Ectodermal cell (in vitro differentiated cells): ENCODE results near the gene APOD.
"Not testable (repeated sequence)": the region's sequence is repeated elsewhere in the genome, so short reads cannot be mapped to it uniquely, and the experiment has no call there.

Experiments used
- H3K27ac ChIP-seq: 2 replicates; pipeline ENCODE4 v1.7.0; 2013; ENCODE audit warnings: mild to moderate bottlenecking, low read depth, low read length; ENCODE audit not compliant: insufficient read depth, poor library complexity, severe bottlenecking
- H3K27me3 ChIP-seq: 2 replicates; pipeline ENCODE4 v1.7.0; 2013; ENCODE audit warnings: mild to moderate bottlenecking, low read length; ENCODE audit not compliant: insufficient read depth, control insufficient read depth, poor library complexity, severe bottlenecking
- H3K36me3 ChIP-seq: one replicate; pipeline ENCODE4 v1.7.0; 2013; ENCODE audit warnings: low read length; ENCODE audit not compliant: control insufficient read depth, insufficient read depth
- H3K4me1 ChIP-seq: one replicate; pipeline ENCODE4 v1.7.0; 2013; ENCODE audit warnings: low read length; ENCODE audit not compliant: control insufficient read depth, insufficient read depth
- H3K4me3 ChIP-seq: 2 replicates; pipeline ENCODE4 v1.7.0; 2013; ENCODE audit warnings: low read depth, low read length, control low read depth; ENCODE audit not compliant: insufficient read depth
- H3K9me3 ChIP-seq: 2 replicates; pipeline ENCODE4 v1.7.0; 2013; ENCODE audit warnings: mild to moderate bottlenecking, low read length, moderate library complexity; ENCODE audit not compliant: control insufficient read depth
- WGBS, 2 experiments: methylation state at CpG; one replicate each; pipeline ENCODE4 v1.1.7; 2013; ENCODE audit warnings: missing lambda C conversion rate in 2 of 2; 5-methylcytosine and 5-hydroxymethylcytosine counted together

The APOD gene

DNA sequence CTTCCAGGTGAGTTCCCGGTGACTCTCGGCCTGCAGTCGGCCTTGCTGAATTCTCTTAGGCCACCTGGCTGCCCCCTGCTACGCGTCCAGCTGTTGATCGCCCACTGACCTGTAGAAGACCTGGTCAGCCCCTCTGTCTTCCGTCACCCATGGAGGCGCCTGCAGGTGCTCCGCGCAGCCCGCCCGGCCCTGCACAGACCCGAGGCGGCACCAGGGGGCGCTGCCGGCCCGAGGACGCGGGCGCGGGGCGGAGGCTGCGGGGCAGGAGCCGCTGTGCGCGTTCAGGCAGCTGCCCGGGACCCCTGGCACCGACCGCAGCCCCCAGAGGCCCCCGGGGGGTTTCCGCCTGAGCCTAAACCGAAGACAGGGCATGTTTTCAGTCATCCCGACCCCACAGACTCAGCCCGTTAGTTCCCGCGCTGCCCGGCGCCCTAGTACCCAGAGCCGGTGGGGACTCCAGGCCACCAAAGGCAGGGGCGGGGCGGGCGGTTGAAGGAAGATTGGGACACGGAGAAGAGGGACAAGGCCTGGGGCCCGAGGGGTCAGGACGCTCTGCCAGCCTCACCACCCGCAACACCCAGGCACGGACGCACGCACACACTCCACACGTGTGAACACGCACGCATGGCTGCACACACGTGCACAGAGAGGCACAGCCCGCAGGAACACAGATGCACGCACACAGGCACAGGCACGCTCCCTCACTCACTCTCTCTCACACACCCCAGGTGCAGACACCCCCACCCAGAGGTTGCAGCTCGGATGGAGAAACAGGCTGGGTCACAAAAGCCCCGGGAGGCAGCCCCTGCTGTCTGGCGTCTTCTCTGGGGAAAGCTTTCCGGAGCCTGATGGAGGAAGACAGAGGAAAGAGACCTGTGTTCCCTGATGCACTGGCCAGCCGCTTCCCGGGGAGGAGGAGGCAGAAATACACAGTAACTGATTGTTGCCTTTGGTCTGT lies 41.1 kb upstream of the APOD start:
- H3K4me1 ChIP-seq, H3K4me3 ChIP-seq, H3K36me3 ChIP-seq, H3K27ac ChIP-seq, H3K9me3 ChIP-seq: not testable (repeated sequence)
- WGBS, 2 experiments: 59 to 73% methylated on average over 10 to 14 of the region's 62 CpGs
- peaks cover 15% of the 10 kb centered on the region for H3K27me3 ChIP-seq

GRCh38 chr3:195624171-195624570 lies 40.4 kb upstream of the APOD start:
- peaks cover 15% of the 10 kb centered on the region for H3K27me3 ChIP-seq
- not testable (repeated sequence) for H3K4me3 ChIP-seq, H3K36me3 ChIP-seq, H3K27ac ChIP-seq, H3K9me3 ChIP-seq, H3K4me1 ChIP-seq
- WGBS, 2 experiments: no CpG with 5 or more reads among the region's 14 CpGs

DNA sequence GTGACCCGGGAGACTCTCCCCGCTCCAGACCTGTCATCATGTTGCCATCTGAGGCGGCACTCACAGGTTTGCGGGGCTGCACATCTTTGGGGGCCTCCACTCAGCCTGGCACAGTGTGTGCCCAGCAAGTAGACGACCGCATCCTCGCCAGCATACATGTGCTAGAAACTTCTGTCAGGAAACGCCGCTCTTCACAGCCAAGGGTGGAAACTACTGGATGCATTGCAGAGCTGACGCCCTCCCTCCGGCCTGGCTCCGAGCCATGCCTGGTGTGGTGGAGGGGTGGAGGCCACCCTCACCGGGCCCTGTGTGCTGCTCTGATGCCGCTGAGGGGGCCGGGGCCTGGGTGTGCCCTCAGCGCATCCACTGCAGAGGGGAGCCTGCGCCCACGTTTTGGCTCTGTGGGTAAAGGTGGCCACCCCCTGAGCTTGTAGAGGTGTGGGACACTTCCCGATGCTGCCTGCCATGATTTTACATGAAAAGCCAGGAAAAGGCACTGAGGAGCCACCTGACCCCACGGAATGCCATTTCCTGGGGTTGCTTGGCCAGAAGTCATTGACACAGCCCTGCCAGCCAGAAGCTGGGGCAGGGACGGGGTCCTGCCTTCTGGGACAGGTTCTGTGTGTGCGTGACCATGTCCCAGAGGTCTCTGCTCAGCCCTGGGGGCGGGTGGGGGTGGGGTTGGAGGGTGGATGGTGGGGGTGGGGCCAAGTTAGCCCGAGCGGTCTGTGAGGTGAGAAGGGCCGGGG lies 39.7 kb upstream of the APOD start:
- 90 to 92% methylated on average over 13 to 15 of the region's 26 CpGs for WGBS, 2 experiments
- H3K27ac ChIP-seq: not testable (repeated sequence)

GRCh38 chr3:195622523-195623170 lies 38.9 kb upstream of the APOD start:
- not testable (repeated sequence) for H3K27ac ChIP-seq, H3K4me3 ChIP-seq, H3K9me3 ChIP-seq, H3K4me1 ChIP-seq, H3K36me3 ChIP-seq
- 91% methylated on average over 5 to 14 of the region's 17 CpGs for WGBS, 2 experiments
- H3K27me3 ChIP-seq: peaks cover 13% of the 10 kb centered on the region

More for the DNA sequence above, 39.7 kb upstream of the APOD start:
- H3K36me3 ChIP-seq, H3K4me1 ChIP-seq, H3K4me3 ChIP-seq, H3K9me3 ChIP-seq: not testable (repeated sequence)
- H3K27me3 ChIP-seq: peaks cover 15% of the 10 kb centered on the region

DNA sequence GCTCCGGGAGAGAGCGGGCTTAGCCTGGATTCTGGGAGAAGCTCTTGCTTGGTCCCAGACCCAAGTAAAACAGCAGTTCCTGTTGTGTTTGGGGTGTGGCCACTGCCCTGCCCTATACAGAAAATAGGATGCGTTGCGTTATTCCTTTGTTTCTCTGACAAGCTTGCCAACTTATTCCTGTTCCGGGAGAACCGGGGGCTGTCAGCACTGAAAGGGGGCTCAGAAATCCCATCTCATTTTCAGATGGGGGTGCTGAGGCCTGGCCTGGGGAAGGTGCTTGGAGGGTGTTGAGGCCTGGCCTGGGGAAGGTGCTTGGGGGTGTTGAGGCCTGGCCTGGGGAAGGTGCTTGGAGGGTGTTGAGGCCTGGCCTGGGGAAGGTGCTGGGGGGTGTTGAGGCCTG lies 38.3 kb upstream of the APOD start:
- not testable (repeated sequence) for H3K27ac ChIP-seq, H3K36me3 ChIP-seq, H3K27me3 ChIP-seq, H3K4me1 ChIP-seq, H3K9me3 ChIP-seq, H3K4me3 ChIP-seq
- WGBS, 2 experiments: 85 to 88% methylated on average over 5 of the region's 6 CpGs

GRCh38 chr3:195621095-195621494 lies 37.4 kb upstream of the APOD start:
- 94 to 97% methylated on average over 3 of the region's 3 CpGs for WGBS, 2 experiments
- H3K36me3 ChIP-seq: not testable (repeated sequence)

DNA sequence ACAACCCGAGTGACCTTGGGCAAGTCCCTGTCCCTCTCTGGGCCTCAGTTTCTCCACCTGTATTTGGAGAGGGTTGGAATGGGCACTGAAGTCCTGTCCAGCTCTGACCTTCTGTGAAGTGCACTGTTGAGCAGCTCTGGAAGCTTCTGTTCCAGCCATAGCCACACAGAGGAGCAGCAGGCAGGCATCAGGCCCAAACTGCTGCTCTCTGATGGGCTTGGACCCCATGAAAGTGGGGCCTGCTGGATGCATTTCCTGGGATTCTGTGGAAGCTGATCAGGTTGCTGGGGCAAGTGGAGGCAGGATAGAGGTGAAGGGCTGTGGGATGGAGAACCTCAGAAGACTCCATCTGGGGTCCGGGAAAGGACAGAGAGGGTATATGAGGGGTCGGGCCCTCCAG lies 36.7 kb upstream of the APOD start:
- not testable (repeated sequence) for H3K27me3 ChIP-seq, H3K4me1 ChIP-seq, H3K4me3 ChIP-seq, H3K9me3 ChIP-seq, H3K36me3 ChIP-seq, H3K27ac ChIP-seq
- WGBS, 2 experiments: 100% methylated on average over 1 of the region's 3 CpGs

More at GRCh38 chr3:195621095-195621494, 37.4 kb upstream of the APOD start:
- H3K27me3 ChIP-seq, H3K9me3 ChIP-seq, H3K4me1 ChIP-seq, H3K27ac ChIP-seq, H3K4me3 ChIP-seq: not testable (repeated sequence)

- WGBS, 2 experiments: 88% methylated on average over 26 of the region's 26 CpGs
These were observed 36.0 kb upstream of the APOD start for GRCh38 chr3:195619591-195620369.

GRCh38 chr3:195617784-195618659 lies 34.3 kb upstream of the APOD start:
- H3K9me3 ChIP-seq, H3K36me3 ChIP-seq, H3K4me1 ChIP-seq, H3K4me3 ChIP-seq, H3K27ac ChIP-seq, H3K27me3 ChIP-seq: not testable (repeated sequence)
- WGBS, 2 experiments: 85 to 86% methylated on average over 19 to 20 of the region's 28 CpGs

More at GRCh38 chr3:195619591-195620369, 36.0 kb upstream of the APOD start:
- not testable (repeated sequence) for H3K27me3 ChIP-seq, H3K36me3 ChIP-seq, H3K9me3 ChIP-seq, H3K4me3 ChIP-seq, H3K4me1 ChIP-seq, H3K27ac ChIP-seq
